Kidney epithelial cell (primary cell): Measurements from ENCODE around the gene CPNE2. TPM values are rescaled to one million over a fixed set of nuclear protein-coding genes. Genes with fewer than 3 reads are reported as not detected.

Source experiments
- DNase-seq: peaks from one replicate; pipeline ENCODE4 v3.0.0-alpha.2; 2010; ENCODE audit warnings: low read depth
- H3K27me3 ChIP-seq: 2 replicates; pipeline ENCODE4 v1.6.0; 2011; ENCODE audit warnings: low read length; ENCODE audit not compliant: control insufficient read depth, insufficient read depth
- H3K36me3 ChIP-seq: 2 replicates; pipeline ENCODE4 v1.5.1; 2011; ENCODE audit warnings: low read length; ENCODE audit not compliant: control insufficient read depth, insufficient read depth
- H3K4me3 ChIP-seq: 2 replicates; pipeline ENCODE4 v1.5.1; 2011; ENCODE audit warnings: low read depth, mild to moderate bottlenecking, control low read depth, low read length
- CTCF ChIP-seq: IDR thresholded peaks from 2 replicates; pipeline ENCODE4 v1.5.1; 2011; ENCODE audit warnings: mild to moderate bottlenecking, moderate library complexity, low read length, control low read depth, inconsistent platforms; ENCODE audit not compliant: insufficient read depth, poor library complexity, severe bottlenecking
- total RNA-seq: library from RNA; depleted of rRNA; stranded (reverse); fragments of >200 nt; gene quantifications from 2 replicates; pipeline ENCODE4 v1.2.3, GENCODE V29; 2015

Gene CPNE2
- total RNA-seq, 1 donor from 2014 or later = 24.3 TPM

- TF ChIP-seq CTCF = no peak
- Histone ChIP-seq H3K36me3 (no peaks in the 10 kb centered on the region), H3K27me3 (no peaks in the 10 kb centered on the region), H3K4me3 (no peak overlapping the region)
- DNase-seq = no peak
Measured at GRCh38 chr16:57144027-57144426, 51.6 kb downstream of the CPNE2 start.

- no peak for DNase-seq
- no peak for TF ChIP-seq CTCF
Measured at GRCh38 chr16:57145046-57146021, 53.0 kb downstream of the CPNE2 start.

GRCh38 chr16:57146040-57146647 is 53.8 kb downstream of the CPNE2 start:
- Histone ChIP-seq H3K27me3 (no peaks in the 10 kb centered on the region), H3K4me3 (no peak overlapping the region), H3K36me3 (no peaks in the 10 kb centered on the region)
- DNase-seq = no peak
- TF ChIP-seq CTCF = no peak

More at GRCh38 chr16:57145046-57146021, 53.0 kb downstream of the CPNE2 start:
- no peaks in the 10 kb centered on the region for H3K27me3 ChIP-seq
- H3K4me3 ChIP-seq = no peak overlapping the region
- H3K36me3 ChIP-seq = no peaks in the 10 kb centered on the region

GRCh38 chr16:57146735-57147134 is 54.4 kb downstream of the CPNE2 start:
- Histone ChIP-seq H3K27me3 (no peaks in the 10 kb centered on the region), H3K36me3 (no peaks in the 10 kb centered on the region), H3K4me3 (no peak overlapping the region)
- TF ChIP-seq CTCF = no peak
- DNase-seq = no peak

GRCh38 chr16:57147381-57148221 is 55.2 kb downstream of the CPNE2 start:
- no peaks in the 10 kb centered on the region for H3K27me3 ChIP-seq
- no peak for TF ChIP-seq CTCF
- DNase-seq = no peak

More at GRCh38 chr16:57147381-57148221, 55.2 kb downstream of the CPNE2 start:
- H3K4me3 ChIP-seq = no peak overlapping the region
- no peaks in the 10 kb centered on the region for H3K36me3 ChIP-seq
